ENCODE data around the gene SRI. TPM values are rescaled to one million over a fixed set of nuclear protein-coding genes. Genes with fewer than 3 reads are reported as not detected.
"Not testable (repeated sequence)": the region's sequence is repeated elsewhere in the genome, so short reads cannot be mapped to it uniquely, and the experiment has no call there.

The SRI gene
- total RNA-seq, 1 donor from 2014 or later = 120 TPM

GRCh38 chr7:88169717-88170320, 50.0 kb downstream of the SRI start:
- H3K4me3 Mint-ChIP-seq = no peak overlapping the region
- H3K27me3 Mint-ChIP-seq = no peaks in the 10 kb centered on the region
- H3K36me3 Mint-ChIP-seq = no peaks in the 10 kb centered on the region
- H3K9me3 Mint-ChIP-seq = no peaks in the 10 kb centered on the region
- DNase-seq (ENCODE audit: extremely low spot score, unreplicated experiment) = no peak
- no peak overlapping the region for H3K27ac Mint-ChIP-seq
- H3K4me1 Mint-ChIP-seq (ENCODE audit: unreplicated experiment) = no peaks in the 10 kb centered on the region
- TF ChIP-seq CTCF (conservative IDR thresholded peaks at IDR 0.05) = peak; percentile 79

- Mint-ChIP-seq H3K4me3 (no peak overlapping the region), H3K36me3 (no peaks in the 10 kb centered on the region), H3K9me3 (no peaks in the 10 kb centered on the region), H3K27ac (no peak overlapping the region), H3K4me1 (ENCODE audit: unreplicated experiment) (no peaks in the 10 kb centered on the region), H3K27me3 (no peaks in the 10 kb centered on the region)
- no peak for TF ChIP-seq CTCF (conservative IDR thresholded peaks at IDR 0.05)
- no peak for DNase-seq (ENCODE audit: extremely low spot score, unreplicated experiment)
These were observed 52.1 kb downstream of the SRI start for GRCh38 chr7:88167721-88168120.

- no peak overlapping the region for H3K4me3 Mint-ChIP-seq
- H3K27ac Mint-ChIP-seq = no peak overlapping the region
- H3K27me3 Mint-ChIP-seq = no peaks in the 10 kb centered on the region
- TF ChIP-seq CTCF (conservative IDR thresholded peaks at IDR 0.05) = no peak
- no peak for DNase-seq (ENCODE audit: extremely low spot score, unreplicated experiment)
- no peaks in the 10 kb centered on the region for H3K4me1 Mint-ChIP-seq (ENCODE audit: unreplicated experiment)
- no peaks in the 10 kb centered on the region for H3K9me3 Mint-ChIP-seq
- H3K36me3 Mint-ChIP-seq = no peaks in the 10 kb centered on the region
These were observed 52.6 kb downstream of the SRI start for GRCh38 chr7:88167223-88167622.

GRCh38 chr7:88165697-88166096, 54.1 kb downstream of the SRI start:
- Mint-ChIP-seq H3K4me1 (ENCODE audit: unreplicated experiment) (no peaks in the 10 kb centered on the region), H3K9me3 (no peaks in the 10 kb centered on the region), H3K27me3 (no peaks in the 10 kb centered on the region), H3K36me3 (no peaks in the 10 kb centered on the region), H3K4me3 (no peak overlapping the region), H3K27ac (no peak overlapping the region)
- DNase-seq (ENCODE audit: extremely low spot score, unreplicated experiment) = no peak
- TF ChIP-seq CTCF (conservative IDR thresholded peaks at IDR 0.05) = no peak

- not testable (repeated sequence) for H3K27ac Mint-ChIP-seq; DNase-seq (ENCODE audit: extremely low spot score, unreplicated experiment); H3K27me3 Mint-ChIP-seq; H3K9me3 Mint-ChIP-seq; H3K4me3 Mint-ChIP-seq; H3K4me1 Mint-ChIP-seq (ENCODE audit: unreplicated experiment)
- peaks cover 13% of the 10 kb centered on the region for H3K36me3 Mint-ChIP-seq
These were observed 60.1 kb downstream of the SRI start for GRCh38 chr7:88159741-88160140.

- Mint-ChIP-seq H3K27ac (no peak overlapping the region), H3K4me3 (no peak overlapping the region), H3K36me3 (peaks cover 17% of the 10 kb centered on the region), H3K9me3 (peaks cover 8% of the 10 kb centered on the region), H3K4me1 (ENCODE audit: unreplicated experiment) (no peaks in the 10 kb centered on the region), H3K27me3 (no peaks in the 10 kb centered on the region)
- no peak for DNase-seq (ENCODE audit: extremely low spot score, unreplicated experiment)
- TF ChIP-seq CTCF (conservative IDR thresholded peaks at IDR 0.05) = no peak
These were observed 63.5 kb downstream of the SRI start for GRCh38 chr7:88156356-88156755.

Measured in type B pancreatic cell (in vitro differentiated cells).